PC-9 (cell line): ENCODE measurements around the gene UNC5CL. TPM values are rescaled to one million over a fixed set of nuclear protein-coding genes. Genes with fewer than 3 reads are reported as not detected.

Experiments used
- BruUV-seq: library from RNA; stranded (reverse); fragments of 400-500 nt; replicated peaks from 2 replicates; lab custom pipeline; 2021; lab: Mats Ljungman, UMichigan
- CTCF ChIA-PET: fragments of 300-600 bp; sonication (Branson Sonifier 250); formaldehyde crosslinking; loops from one replicate; lab custom pipeline; 2022; ENCODE audit warnings: antibody characterized with exemption; lab: Charles Lee
- POLR2A ChIA-PET: fragments of 300-600 bp; sonication (Branson Sonifier 250); formaldehyde crosslinking; loops from one replicate; lab custom pipeline; 2022; ENCODE audit warnings: antibody characterized with exemption; ENCODE audit not compliant: unreplicated experiment; lab: Charles Lee
- DNase-seq, 2 experiments: peaks; one replicate each; pipeline versions ENCODE4 v3.0.0 to v3.0.0-alpha.2; 2015 to 2022; ENCODE audit warnings: mixed read lengths in 1 of 2
- H2AFZ ChIP-seq: fragments of 200-600 bp; sonication (generic); 2 replicates; pipeline ENCODE4 v1.8.1; 2017; ENCODE audit warnings: antibody characterized with exemption
- H3F3A ChIP-seq: fragments of 200-600 bp; sonication (generic); 2 replicates; pipeline ENCODE4 v1.8.1; 2017; ENCODE audit warnings: antibody characterized with exemption, mild to moderate bottlenecking, low read depth; ENCODE audit not compliant: insufficient read depth
- H3K27ac ChIP-seq: fragments of 200-600 bp; sonication (generic); 2 replicates; pipeline ENCODE4 v1.6.1; 2016; ENCODE audit warnings: mixed run types
- H3K27me3 ChIP-seq: fragments of 200-600 bp; sonication (generic); 2 replicates; pipeline ENCODE4 v1.6.1; 2016; ENCODE audit warnings: low read depth, mixed run types; ENCODE audit not compliant: insufficient read depth
- H3K36me3 ChIP-seq: fragments of 200-600 bp; sonication (generic); 2 replicates; pipeline ENCODE4 v1.6.1; 2016; ENCODE audit warnings: low read depth, mixed run types
- H3K4me1 ChIP-seq: fragments of 200-600 bp; sonication (generic); replicated peaks from 2 replicates; pipeline ENCODE4 v1.6.1; 2016; ENCODE audit warnings: mixed run types; ENCODE audit not compliant: insufficient read depth
- H3K4me2 ChIP-seq: fragments of 200-600 bp; sonication (generic); 2 replicates; pipeline ENCODE4 v1.6.1; 2017; ENCODE audit warnings: mixed run types
- H3K4me3 ChIP-seq: fragments of 200-600 bp; sonication (generic); 2 replicates; pipeline ENCODE4 v1.6.1; 2016; ENCODE audit warnings: mixed run types
- H3K79me2 ChIP-seq: fragments of 200-600 bp; sonication (generic); 2 replicates; pipeline ENCODE4 v1.6.1; 2017; ENCODE audit warnings: low read depth, mixed run types
- H3K9me2 ChIP-seq: fragments of 200-600 bp; sonication (generic); 2 replicates; pipeline ENCODE4 v1.8.1; 2017; ENCODE audit warnings: mild to moderate bottlenecking; ENCODE audit not compliant: insufficient read depth
- H3K9me3 ChIP-seq: fragments of 200-600 bp; sonication (generic); 2 replicates; pipeline ENCODE4 v1.8.1; 2016; ENCODE audit warnings: low read depth; ENCODE audit not compliant: insufficient read depth
- H4K20me1 ChIP-seq: fragments of 200-600 bp; sonication (generic); 2 replicates; pipeline ENCODE4 v1.8.1; 2017; ENCODE audit not compliant: insufficient read depth
- CTCF ChIP-seq: fragments of 200-600 bp; sonication (generic); conservative IDR thresholded peaks from 2 replicates; pipeline ENCODE4 v1.6.1; 2017; ENCODE audit warnings: mixed run types, antibody characterized with exemption, mild to moderate bottlenecking, moderate library complexity
- EZH2 ChIP-seq: fragments of 200-600 bp; sonication (generic); IDR thresholded peaks from 2 replicates; pipeline ENCODE4 v1.8.0; 2017; ENCODE audit warnings: antibody characterized with exemption, low read depth
- intact Hi-C: fragments of 100-400 bp; cut with micrococcal nuclease; formaldehyde crosslinking; loops from one replicate; pipeline ENCODE4 v1.10.0; 2022; ENCODE audit not compliant: unreplicated experiment
- total RNA-seq: library from RNA; stranded (reverse); gene quantifications from 2 replicates; pipeline ENCODE4 v1.2.3, GENCODE V29; 2021

UNC5CL gene
- total RNA-seq, 1 experiment from 2014 or later = 1.7 TPM

DNA sequence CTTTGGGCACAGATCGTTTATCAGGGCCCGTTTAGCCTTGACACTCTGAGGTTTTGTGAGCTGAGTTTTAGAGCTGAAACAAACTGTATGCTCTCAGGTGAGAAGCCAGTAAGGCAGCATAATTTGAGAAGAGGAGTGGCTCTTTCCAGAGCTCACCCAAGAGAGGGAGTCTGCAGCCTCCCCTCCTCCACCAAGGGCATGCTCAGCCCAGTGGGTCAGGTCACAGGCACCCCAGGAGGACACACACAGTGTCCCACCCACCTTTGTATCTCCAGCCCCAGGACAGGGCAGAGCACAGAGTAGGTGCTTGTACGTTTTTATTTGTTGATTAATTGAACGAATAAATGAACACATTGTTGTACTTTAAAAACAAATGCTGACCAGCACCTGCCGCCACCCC, 6.6 kb upstream of the UNC5CL start:
- no peak overlapping the region for H2AFZ ChIP-seq
- TF ChIP-seq CTCF (no peak), EZH2 (no peak)
- no peaks in the 10 kb centered on the region for H3K9me2 ChIP-seq
- H3K4me2 ChIP-seq = no peak overlapping the region
- H3K27ac ChIP-seq = no peak overlapping the region
- no peaks in the 10 kb centered on the region for H4K20me1 ChIP-seq
- CTCF ChIA-PET = interaction anchor here (0.6 kb wide), 1 partner anchor 19 kb away, joined by 3 read pairs; no protein-coding TSS in a partner anchor
- H3K4me3 ChIP-seq = no peak overlapping the region
- no peaks in the 10 kb centered on the region for H3K79me2 ChIP-seq
- no peaks in the 10 kb centered on the region for H3K27me3 ChIP-seq
- POLR2A ChIA-PET = no interaction called here
- H3K9me3 ChIP-seq = no peaks in the 10 kb centered on the region
- no peaks in the 10 kb centered on the region for H3F3A ChIP-seq
- intact Hi-C loops = no loop called here
- H3K36me3 ChIP-seq = no peaks in the 10 kb centered on the region
- H3K4me1 ChIP-seq = peaks cover 7% of the 10 kb centered on the region
- no peak for DNase-seq
- BruUV-seq = no TSS peak

GRCh38 chr6:41043151-41043550, 4.1 kb upstream of the UNC5CL start:
- TF ChIP-seq CTCF (no peak), EZH2 (no peak)
- CTCF ChIA-PET = interaction anchor here (0.8 kb wide), 1 partner anchor 45 kb away, joined by 4 read pairs; no protein-coding TSS in a partner anchor

DNA sequence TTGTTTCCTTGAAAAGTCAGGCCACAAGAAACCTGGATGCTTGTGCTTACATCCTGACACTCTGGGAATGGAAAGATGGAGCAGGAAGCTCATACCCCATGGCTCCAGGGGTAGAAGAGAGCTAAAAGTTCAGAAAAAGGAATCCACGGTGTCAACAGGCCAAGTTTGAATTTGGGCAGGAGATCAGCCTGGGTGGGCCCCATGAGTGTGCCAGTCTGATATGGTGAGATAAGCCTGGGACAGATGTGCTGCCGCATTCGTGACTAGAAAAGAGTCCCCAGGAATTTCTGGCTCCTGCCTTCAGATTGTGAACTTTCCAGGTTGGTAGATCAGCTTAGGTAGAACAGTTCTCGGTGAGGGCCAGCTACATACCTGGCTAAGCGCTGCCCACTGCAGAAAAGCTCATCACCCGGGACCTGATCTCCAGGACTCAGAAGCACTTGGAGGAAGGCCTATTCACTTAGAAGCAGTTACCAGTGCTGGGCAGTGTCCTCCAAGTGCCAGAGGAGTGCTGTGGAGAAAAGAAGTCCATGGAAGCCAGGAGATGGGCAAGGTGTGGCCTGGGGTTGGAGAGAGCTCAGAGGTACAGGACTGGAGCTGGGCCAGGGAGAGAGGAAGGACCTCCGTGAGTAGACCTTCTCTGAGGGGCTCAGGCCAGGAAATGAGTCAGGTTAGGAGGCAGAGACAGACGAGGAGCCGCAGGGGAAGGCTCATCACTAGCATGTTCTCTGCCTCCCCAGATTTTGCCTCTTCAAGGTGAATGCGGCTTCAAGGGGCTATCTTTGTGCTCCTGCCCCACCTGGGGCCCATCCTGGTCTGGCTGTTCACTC, 3.4 kb upstream of the UNC5CL start, which contains the start of gene TSPO2:
Gene TSPO2, plus strand, starts transcription at position 242 of the 830 bp plus-strand sequence. Its CDS starts 519 bp downstream, at position 761.
- H3K4me1 ChIP-seq = peaks cover 12% of the 10 kb centered on the region
- POLR2A ChIA-PET = no interaction called here

More at GRCh38 chr6:41043151-41043550, 4.1 kb upstream of the UNC5CL start:
- intact Hi-C loops = no loop called here
- Histone ChIP-seq H3K4me1 (peaks cover 12% of the 10 kb centered on the region), H3K4me2 (no peak overlapping the region), H3K79me2 (no peaks in the 10 kb centered on the region), H3K36me3 (no peaks in the 10 kb centered on the region), H3K9me2 (no peaks in the 10 kb centered on the region), H3K9me3 (no peaks in the 10 kb centered on the region), H3K27ac (no peak overlapping the region), H2AFZ (no peak overlapping the region), H3K27me3 (no peaks in the 10 kb centered on the region), H3F3A (no peaks in the 10 kb centered on the region; the same call in 1 of the 2 replicates), H4K20me1 (no peaks in the 10 kb centered on the region), H3K4me3 (no peak overlapping the region)
- POLR2A ChIA-PET = no interaction called here
- DNase-seq = no peak
- no TSS peak for BruUV-seq

More for the DNA sequence above, 3.4 kb upstream of the UNC5CL start, which contains the start of gene TSPO2:
- TF ChIP-seq EZH2 (no peak), CTCF (no peak)
- no peak for DNase-seq
- H3K36me3 ChIP-seq = no peaks in the 10 kb centered on the region
- H3K27me3 ChIP-seq = no peaks in the 10 kb centered on the region
- H3F3A ChIP-seq = no peaks in the 10 kb centered on the region; the same call in 1 of the 2 replicates
- BruUV-seq = no TSS peak
- CTCF ChIA-PET = interaction anchor here (0.8 to 1.0 kb wide), 2 partner anchors 43 to 45 kb away, joined by 3 to 4 read pairs; no protein-coding TSS in a partner anchor
- H3K9me2 ChIP-seq = no peaks in the 10 kb centered on the region
- H3K4me2 ChIP-seq = no peak within 1 kb of the TSS
- no peak within 1 kb of the TSS for H3K4me3 ChIP-seq
- intact Hi-C loops = no loop called here
- H3K9me3 ChIP-seq = no peaks in the 10 kb centered on the region
- no peaks in the 10 kb centered on the region for H3K79me2 ChIP-seq
- H2AFZ ChIP-seq = no peak within 1 kb of the TSS
- H4K20me1 ChIP-seq = no peaks in the 10 kb centered on the region
- H3K27ac ChIP-seq = no peak within 1 kb of the TSS
